HG02588 (cell line): ENCODE data around the gene RNU5D-1.

Experiments
- ATAC-seq: cut with Tn5 transposase; IDR thresholded peaks from one replicate; pipeline ENCODE4 v1.9.1; 2021; ENCODE audit warnings: mild to moderate bottlenecking, moderate library complexity; ENCODE audit not compliant: unreplicated experiment

The RNU5D-1 gene

DNA sequence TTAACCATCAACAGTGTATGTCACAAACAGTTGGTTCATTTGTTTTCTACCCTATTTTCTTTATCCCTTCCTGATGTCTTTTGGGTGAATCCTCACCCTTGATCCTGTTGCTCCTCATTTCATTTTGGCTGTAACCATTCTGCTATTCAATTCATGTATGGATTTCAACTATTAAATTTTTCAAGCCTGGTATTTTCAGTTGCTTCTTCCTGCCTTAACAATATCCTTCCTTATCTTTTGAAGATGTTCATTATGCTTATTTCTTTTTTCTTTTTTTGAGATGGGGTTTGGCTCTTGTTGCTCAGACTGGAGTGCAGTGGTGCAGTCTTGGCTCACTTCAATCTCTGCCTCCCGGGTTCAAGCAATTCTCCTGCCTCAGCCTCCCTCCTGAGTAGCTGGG, 2.8 kb upstream of the RNU5D-1 start:
- no peak for ATAC-seq

DNA sequence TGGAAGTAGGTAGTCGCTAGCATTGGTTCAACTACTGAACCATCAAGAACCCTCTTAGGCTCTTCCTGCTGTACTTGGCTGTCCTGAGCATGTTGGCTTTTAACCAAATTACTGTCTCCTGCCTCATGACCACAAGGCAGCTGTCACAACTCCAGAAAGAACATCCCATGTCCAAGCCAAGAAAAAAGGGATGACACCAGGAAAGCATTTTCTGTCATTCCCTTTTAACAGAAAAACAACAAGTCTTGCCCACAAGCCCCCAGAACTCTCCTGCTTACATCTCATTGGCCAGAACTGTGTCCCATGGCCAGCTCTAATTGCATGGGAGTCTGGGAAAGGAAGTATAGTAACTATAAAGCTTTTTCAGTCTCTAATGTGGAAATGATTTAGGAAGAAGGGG, 2.4 kb upstream of the RNU5D-1 start:
- no peak for ATAC-seq

DNA sequence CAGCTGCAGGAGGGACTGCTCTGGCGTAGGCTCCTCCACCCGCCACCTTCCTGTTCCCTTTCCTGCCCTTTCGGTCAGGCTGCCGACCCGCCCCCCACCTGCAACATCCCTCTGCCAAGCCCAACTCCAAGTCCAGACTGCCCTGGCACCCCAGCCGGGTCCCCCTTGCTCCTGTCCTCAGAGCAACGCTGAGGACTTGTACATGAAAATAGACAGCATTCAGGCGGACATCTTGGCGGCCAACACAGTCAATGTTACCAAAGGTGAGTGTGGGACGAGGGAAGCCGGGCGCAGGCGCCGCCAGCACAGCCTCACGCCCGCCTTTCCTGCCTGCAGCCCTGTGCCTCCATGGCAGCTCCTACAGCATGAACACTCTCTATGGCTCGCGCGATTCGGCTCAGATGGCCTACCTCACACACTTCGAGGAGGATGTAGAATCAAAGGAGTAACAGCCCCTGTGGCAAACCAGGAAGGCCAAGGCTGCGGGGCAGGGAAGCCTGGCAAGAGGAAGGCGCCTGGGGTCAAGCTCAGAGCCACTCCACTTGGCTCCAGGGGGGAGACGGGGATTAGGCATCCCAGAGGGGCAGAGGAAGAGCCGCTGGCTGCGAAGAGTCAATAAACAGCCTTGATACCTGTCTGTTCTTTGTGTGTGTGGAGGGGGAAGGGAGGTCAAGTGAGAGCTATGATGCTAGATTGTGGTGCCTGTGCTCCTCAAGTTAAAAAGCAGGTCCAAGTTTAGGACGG, 5.8 kb downstream of the RNU5D-1 start:
- no peak for ATAC-seq

DNA sequence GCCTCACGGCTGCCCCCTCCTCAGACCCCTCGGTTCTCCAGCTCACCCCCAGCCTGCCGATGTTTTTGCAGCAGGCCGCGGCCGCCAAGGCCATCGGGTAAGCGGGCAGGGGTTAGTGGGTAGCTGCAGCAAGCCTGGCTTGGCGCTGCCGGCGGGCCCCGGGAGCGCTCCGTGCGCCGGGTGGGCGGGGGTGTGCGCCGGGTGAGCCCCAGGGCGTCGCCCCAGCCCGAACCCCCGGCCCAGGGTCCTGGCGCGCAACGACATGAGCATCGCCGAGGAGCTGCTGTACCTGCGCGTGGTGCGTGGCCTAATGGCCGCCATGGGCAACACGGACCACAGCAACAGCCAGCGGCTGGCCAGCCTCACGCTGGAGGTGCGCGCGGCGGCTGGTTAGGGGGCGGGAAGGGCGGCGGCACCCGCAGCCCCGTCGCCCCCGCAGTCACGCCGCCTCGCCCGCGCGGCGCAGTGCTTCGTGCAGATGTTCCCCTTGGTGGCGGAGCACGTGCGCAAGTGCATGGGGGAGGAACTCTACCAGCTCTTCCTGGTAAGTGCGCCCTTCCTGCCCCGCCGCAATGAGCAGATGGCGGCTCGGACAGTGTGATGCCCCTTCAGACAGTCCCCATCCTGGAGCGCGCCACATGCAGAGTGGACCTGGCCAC, 6.5 kb downstream of the RNU5D-1 start:
- no peak for ATAC-seq

DNA sequence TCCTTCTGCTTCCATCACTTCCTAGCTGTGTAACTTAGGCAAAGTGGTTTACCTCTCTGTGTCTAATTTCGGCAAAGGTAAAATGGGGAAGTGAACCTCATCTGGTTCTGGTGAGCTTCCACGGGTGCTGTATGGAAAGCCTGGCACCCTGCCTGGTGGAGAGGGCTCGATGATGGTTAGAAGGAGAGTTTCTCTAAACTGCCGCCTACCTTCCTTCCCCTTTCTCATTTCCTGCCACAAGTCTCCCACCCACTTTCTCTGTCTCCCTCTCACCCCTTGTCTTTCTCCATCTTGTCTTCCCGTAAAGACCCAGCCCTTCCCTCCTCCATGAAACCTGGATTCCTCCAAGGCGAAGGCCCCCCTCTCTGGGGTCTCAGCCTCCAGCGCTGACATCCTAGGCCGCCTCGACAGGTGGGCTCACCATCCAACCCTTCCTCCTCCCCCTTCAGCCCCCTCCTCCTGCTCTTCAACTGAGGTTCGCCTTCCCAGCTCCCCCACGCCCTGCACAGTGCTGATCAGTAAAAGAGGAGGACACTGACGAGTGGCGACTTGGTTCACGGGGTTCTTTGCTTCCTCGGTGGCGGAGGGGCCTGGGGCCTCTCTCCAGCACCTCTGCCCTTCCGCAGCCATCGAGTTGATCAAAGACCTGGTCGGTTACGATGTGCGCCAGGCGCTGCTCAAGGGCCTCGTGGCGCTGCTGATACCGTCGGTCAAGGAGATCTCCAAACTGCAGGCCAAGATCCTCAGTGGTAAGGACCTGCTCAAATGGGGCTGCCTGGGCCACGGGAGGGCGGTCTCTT, 7.3 kb downstream of the RNU5D-1 start:
- ATAC-seq, result no peak

DNA sequence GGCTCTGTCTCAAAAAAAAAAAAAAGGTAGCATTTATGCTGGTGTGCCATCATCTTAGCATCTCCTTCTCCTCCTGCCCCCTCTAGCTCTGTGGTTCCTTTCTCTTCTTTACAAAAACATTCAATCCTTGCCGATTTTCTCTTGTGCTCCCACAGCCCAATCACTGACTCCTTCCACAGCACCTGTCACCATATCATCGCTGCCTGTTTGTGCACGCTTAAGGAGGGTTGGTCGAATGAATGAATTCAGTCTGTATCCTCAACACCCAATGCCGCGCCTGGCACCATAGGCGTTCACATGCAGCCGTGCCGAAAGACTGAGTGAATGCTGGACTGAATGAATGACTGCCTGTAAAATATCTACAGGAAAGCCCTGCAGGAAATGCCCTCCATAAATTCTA, 7.9 kb downstream of the RNU5D-1 start:
- no peak for ATAC-seq

DNA sequence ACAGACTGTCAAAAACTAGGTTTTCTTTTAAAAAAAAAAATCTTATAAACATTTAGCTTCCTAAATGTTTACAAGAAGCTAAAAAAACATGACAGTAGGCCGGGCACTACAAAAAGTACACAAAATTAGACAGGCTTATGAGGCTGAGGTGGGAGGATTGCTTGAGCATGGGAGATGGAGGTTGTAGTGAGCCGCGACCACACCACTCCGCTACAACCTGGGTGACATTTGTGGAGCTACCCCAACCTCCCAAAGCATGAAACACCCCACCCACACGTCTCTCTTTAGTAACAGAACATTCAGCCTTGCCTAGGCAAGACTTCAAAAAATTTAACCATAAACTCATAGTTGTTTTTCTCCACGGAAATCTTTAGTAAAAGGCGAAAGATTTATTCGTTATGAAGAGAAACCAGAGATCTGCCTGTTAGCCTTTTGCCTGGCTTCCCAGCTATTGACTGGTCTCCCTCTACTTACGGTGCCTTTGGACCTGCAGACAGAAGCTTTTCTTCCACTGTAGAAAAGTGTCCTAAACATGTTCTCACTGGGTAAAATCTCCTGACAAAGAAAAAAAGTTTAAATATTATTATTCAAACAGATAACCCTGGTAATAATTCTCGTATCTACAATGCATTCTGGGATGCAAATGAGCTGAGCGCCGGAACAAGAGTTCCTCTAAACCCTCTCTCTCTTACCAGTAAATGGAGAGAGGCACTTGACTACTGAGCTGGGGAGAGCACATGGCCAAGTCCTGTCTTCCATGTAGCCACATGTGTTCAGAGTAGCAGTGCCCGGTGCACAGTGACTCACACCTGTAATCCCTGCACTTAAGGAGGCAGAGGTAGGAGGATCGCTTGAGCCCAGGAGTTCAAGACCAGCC, 9.2 kb downstream of the RNU5D-1 start:
- ATAC-seq, result peak; percentile 60

DNA sequence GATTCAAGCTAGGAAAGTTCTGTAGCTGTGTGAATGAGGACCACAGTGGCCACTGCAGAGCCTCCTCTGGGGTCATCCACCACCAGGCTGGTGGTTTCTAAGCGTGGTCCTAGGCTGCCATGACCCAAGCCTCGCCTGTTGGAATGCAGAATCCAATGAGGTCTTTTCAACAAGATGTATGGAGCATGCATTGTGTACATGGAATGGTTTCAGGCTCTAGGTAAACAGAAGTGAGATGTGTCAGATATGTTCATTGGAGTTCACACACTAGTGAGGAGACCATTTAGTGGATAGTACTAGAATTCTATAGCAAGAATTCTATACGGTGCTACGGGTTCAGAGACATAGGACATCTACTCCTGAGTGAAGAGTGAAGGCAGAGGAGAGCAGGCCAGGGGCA, 10.7 kb downstream of the RNU5D-1 start:
- no peak for ATAC-seq

DNA sequence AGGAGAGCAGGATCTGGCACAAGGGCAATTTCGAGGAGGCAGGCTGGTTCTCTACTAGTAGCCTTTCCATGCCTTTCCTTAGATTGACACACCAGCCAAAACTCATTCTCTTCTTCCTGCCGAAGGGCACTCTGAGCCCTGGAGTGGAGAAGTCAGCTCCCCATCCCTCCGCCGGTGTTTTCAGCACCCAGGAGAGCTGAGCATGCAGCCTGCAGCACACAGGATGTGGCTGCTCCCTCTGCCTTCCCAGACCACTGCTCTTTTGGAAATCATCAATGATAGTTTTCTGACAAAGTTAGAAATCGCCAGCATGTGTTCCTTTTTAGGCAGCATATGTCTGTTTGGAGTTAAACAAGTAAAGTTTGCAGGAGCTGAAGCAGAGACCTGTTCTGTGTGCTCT, 11.7 kb downstream of the RNU5D-1 start:
- ATAC-seq, result no peak

DNA sequence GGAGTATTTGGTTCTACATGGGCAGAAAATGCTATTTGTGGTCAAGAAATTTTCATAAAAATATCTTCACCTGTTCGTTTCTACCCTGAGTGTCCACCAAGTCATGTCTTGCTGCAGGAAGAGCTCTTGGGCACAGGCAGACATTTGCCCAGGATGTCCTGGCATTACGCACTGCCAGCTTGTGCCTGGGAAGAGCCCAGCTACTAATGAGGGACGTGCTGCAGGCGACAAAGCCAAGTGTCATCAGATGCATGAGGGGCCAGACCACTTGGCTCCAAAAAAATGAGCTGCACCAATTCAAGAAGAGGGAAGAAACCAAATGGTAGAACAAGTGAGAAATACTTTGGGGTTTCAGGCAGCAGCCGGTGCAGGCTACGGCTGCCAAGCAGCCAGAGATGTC, 12.9 kb downstream of the RNU5D-1 start:
- ATAC-seq, result no peak

DNA sequence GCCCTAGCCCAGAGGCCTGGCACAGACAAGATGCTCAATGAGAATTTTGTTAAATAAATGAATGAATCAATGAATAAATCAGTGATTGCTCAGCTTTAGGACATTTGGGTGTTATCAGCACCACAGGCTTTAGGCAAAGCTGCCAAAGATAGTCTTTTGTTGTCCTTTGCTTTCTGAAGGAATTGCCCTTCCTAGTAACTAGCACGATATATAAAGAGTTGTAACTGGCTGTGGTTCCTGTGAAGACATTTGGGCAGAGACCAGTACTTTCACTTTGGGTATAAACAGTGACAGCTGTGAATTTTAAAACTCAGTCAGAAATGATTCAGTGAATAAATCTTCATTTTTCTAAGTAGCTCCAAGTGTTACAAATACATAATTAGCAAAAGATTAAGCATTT, 13.3 kb downstream of the RNU5D-1 start:
- no peak for ATAC-seq

DNA sequence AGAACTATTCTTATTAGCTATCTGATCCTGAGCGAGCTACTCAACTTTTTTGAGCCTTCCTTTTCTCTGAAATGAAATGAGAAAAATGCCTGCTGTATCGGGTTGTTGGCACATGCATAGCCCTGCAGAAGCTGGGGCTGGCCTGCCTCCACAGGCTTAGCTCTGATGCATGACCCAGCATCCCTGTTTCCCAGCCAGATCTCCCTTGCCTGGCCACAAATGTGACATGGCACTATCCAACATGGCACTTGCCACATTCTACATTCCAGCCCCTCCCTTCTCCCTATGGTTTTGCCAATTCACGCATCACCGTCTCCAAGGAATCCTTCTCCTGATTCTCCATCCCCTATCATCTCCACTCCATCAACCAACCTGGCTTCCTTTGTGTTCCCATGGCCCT, 13.8 kb downstream of the RNU5D-1 start:
- ATAC-seq, result no peak

DNA sequence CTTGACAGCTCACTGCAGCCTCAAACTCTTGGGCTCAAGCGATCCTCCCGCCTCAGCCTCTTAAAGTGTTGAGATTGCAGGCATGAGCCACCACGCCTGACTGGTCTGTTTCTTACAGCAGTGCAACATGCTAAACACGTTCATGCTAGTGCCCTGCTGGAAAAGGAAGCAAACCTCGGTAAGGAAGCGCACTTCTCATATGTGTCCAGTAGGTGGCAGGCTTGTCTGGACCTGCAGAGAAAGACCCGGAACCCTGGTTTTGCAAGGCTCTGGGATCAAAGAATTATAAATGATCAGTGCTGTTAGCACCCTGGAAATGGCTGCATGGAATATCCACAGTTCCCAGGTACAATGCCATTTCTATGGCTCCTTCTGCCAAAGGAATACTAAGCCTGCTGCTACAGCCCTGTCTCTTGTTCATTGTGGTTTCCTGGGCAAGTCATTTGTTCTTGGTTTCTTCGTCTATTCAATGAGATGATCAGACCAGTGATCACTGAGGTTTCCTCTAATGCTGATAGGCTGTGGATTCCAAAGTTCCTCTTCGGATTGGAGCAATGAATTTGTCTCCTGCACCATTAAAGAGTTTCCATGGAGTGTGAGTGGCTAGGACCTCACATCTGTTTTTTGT, 15.9 kb downstream of the RNU5D-1 start:
- no peak for ATAC-seq

DNA sequence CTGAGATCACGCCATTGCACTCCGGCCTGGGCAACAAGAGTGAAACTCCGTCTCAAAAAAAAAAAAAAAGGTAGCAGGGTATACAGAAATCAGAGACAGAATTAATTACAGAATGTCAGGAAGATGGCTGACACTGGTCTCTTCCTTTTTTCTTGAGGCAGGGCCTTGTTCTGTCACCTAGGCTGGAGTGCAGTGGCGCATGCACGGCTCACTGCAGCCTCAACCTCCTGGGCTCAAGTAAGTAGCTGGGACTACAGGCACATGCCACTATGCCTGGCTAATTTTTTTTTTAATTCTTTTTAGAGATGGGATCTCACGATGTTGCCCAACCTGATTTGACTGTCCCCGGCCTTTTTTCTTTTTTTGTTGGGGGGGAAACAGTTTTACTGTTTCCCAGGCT, 16.4 kb downstream of the RNU5D-1 start:
- ATAC-seq, result no peak

DNA sequence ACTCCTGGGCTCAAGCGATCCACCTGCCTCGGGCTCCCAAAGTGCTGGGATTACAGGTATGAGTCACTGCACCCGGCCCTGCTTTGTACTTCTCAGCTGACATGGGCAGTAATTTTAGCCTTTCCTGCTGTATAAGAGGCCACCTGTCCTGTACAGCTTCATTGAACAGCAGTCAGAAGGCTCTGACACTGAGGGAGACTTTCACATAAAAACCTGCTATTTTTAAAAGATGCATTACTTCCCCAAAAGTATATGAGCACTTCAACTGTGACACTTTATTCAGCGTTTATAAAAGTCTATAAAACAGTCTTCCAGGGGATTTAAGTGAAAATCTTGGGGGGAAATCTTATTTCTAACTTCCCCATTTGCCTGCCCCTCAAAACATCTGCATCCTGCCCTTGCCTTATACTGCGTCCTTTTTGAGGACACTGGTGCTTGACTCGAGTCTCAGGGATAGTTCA, 17.6 kb downstream of the RNU5D-1 start:
- no peak for ATAC-seq

DNA sequence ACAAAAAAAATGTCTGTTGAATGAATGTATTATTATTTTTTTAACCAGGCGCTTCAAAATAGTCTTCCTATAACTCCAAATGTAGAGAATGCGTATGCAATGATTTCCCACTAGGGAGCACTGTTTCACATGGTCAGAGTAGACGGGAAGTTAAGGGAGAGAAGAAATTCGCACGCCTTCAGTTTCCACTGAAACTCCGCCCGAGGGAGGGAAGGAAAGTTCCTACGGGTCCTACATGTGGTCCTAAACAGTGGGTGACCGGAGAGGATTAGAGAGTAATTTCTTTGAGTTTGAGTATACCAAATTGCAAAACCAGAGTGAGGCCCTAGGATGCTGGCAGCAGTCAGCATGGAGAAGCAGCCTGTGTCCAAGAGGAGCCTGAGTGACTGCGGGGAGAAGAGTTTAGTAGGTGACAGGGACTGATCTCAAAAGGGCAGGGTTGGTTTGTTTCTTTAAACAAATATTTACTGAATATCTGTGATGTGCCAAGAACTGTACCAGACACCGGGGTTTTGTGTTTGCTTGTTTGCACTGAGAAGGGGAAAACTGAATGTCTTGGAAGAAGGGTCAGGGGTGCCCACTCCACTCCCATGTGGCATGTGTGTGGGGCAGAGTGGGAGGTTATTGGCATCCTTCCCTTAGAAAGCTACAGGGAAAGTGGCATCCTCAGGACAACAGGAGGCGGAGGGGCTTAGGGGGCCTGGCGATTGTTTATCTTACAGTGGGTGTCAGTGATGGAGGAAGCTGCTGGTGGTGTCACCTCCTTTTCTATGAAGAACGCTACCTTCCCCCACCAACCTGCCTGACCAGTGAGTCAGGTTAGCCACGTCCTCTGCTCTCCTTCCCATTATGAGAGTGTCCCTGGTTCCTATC, 22.8 kb downstream of the RNU5D-1 start:
- no peak for ATAC-seq

DNA sequence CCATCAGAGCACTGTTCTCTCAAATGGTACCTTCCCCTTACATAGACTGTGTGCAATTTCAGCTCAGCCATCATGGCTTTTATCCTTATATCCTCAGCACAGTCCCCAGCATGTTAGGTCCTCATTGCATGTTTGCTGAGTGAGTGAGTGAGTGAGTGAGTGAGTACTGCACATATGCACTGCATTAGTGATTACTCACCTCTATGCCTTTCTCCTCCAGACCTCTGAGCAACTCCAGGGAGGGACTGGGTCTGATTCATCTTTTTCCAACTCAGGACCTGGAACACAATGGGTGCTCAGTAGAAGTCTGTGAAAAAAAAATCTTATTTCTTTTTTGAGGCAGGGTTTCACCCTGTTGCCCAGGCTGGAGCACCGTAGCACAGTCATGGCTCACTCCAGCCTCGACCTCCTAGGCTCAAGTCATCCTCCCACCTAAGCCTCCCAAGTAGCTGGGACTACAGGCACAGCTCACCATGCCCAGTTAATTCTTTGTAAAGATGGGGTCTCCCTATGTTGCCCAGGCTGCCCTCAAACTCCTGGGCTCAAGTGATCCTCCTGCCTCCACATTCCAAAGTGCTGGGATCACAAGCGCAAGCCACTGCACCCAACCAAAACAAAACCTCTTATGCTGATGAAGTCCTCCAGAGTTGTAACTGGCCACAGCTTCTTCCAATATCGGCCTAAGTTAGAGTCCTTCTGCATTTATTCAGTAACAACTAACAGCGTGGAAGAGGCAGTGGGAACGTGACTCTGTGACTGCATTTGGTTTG, 23.7 kb downstream of the RNU5D-1 start:
- ATAC-seq, result no peak

DNA sequence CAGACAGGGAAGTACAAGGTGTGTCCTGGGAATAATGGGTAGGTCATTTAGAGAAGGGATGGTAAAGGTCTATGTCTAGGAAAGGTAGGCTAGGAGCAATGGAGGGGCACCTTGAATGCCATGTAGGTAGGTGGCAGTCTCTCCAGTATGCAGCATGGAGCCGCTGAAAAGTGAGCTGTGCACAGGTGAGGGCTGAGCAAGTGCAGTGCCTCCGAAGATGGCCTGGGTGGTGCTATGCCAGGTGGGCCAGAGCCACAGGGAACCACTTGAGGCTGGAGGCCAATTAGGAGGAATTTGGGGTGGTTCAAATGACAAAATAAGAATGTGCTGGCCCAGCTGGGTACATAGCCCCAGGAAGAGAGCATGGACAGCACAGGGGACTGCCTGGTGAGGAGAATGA, 25.0 kb downstream of the RNU5D-1 start:
- no peak for ATAC-seq

DNA sequence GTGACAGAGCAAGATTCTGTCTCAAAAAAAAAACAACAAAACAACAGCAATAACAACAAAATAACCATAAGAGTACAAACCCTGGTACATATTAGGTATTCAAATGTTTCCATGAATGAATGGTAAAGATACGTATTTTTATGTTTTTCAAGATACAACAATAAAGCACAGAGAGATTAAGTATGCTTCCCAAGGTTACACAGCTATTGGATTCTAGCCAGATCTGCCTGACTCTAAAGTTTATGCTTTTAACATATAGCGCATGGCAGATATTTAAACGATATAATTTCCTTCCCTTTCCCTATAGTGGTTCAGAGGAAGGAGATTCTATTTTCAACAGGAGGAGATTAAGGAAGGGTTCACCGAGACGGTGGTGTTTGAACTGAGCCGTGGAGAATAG, 25.5 kb downstream of the RNU5D-1 start:
- no peak for ATAC-seq
